GM18526 (cell line): ENCODE data around the gene NVL.

ENCODE experiments used
- POLR2A ChIP-seq: IDR thresholded peaks from 3 replicates; pipeline ENCODE4 v1.6.1; 2011; ENCODE audit not compliant: insufficient read length; ENCODE audit errors: extremely low read depth

NVL gene

DNA sequence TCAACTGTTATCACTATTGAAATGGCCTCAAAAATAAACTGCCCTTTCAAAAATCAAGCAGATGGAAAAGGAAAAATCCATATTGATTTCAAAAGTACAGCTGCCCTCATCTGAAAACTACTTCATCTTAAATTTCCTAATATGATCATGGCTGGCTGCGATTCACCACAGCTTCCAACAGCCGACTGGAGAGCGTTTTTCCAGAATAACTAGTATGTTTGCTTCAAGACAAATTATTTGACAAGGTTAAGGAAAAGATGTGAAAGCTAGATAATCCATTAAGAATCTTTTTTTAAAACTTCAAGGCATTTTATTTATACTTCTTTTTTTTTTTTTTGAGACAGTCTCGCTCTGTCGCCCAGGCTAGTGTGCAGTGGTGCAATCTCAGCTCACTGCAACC, 151.1 kb downstream of the NVL start:
- no peak for TF ChIP-seq POLR2A

DNA sequence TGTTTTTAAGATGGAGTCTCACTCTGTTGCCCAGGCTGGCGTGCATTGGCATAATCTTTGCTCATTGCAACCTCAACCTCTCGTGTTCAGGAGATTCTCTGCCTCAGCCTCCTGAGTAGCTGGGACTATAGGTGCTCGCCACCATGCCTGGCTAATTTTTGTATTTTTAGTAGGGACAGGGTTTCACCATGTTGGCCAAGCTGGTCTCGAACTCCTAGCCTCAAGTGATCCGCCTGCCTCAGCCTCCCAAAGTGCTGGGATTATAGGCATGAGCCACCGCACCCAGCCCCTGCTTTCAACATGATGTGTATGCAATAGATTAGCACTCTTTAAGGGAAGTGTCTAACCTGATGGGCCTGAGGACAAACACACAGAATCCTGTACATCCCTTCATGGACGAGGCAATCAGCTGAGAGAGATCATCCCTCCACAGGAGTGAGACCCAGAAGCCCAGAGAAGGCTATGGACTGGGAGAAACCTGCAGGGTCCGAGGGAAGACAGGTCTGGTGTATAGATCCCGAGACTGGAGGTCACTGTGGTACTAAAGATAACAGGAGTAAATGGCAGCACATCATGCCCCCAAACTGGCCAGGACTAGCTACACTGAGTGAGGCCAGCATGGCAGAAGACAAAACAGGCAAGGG, 152.5 kb downstream of the NVL start:
- TF ChIP-seq POLR2A: no peak
